Duodenal mucosa (tissue), 2 donors: ENCODE results near the gene CLRN3.

ENCODE experiments used
- H3K27ac ChIP-seq: one replicate; pipeline ENCODE4 v1.7.0; 2013; ENCODE audit warnings: low read depth, low read length
- H3K27me3 ChIP-seq, 2 donors: one replicate each; pipeline ENCODE4 v1.7.0; 2013; ENCODE audit warnings: low read length in 2 of 2, control low read depth in 1 of 2; ENCODE audit not compliant: insufficient read depth in 2 of 2, control insufficient read depth in 1 of 2
- H3K36me3 ChIP-seq, 2 donors: one replicate each; pipeline ENCODE4 v1.7.0; 2013; ENCODE audit warnings: low read length in 2 of 2, control low read depth in 1 of 2; ENCODE audit not compliant: insufficient read depth in 2 of 2, control insufficient read depth in 1 of 2
- H3K4me1 ChIP-seq, 2 donors: one replicate each; pipeline ENCODE4 v1.7.0; 2013; ENCODE audit warnings: low read length in 2 of 2, control low read depth in 1 of 2; ENCODE audit not compliant: insufficient read depth in 2 of 2, control insufficient read depth in 1 of 2
- H3K4me3 ChIP-seq, 2 donors: one replicate each; pipeline ENCODE4 v1.7.0; 2013; ENCODE audit warnings: low read length in 2 of 2, low read depth in 1 of 2
- H3K9ac ChIP-seq, 2 donors: one replicate each; pipeline ENCODE4 v1.7.0; 2013; ENCODE audit warnings: low read length in 2 of 2, low read depth in 1 of 2
- H3K9me3 ChIP-seq, 2 donors: one replicate each; pipeline ENCODE4 v1.7.0; 2013; ENCODE audit warnings: low read length in 2 of 2, control low read depth in 1 of 2; ENCODE audit not compliant: control insufficient read depth in 1 of 2

The CLRN3 gene

DNA sequence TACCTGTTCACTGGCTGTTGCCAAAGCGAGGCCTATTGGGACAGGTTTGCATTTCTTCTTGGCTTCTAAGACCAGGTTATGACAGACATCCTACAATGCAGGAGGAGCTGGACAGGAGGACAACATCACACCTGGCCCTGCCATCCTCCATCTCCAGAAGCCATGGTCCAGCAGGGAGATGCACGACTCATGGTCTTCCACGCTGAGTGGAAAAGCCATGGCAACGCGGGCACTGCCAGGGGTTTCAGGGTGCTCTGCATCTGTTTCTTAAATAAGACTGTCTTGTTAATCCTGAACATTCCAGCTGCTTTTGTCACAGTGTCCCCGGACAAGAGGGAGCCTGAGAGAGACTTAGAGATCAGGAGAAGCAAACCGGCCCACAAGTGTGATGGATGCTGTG lies 40.3 kb downstream of the CLRN3 start:
- Histone ChIP-seq H3K36me3 (no peaks in the 10 kb centered on the region), H3K27me3 (no peaks in the 10 kb centered on the region), H3K9me3 (no peaks in the 10 kb centered on the region), H3K9ac (no peak overlapping the region), H3K4me1 (peaks cover 8 to 14% of the 10 kb centered on the region in 2 donors), H3K27ac (no peak overlapping the region), H3K4me3 (no peak overlapping the region)

DNA sequence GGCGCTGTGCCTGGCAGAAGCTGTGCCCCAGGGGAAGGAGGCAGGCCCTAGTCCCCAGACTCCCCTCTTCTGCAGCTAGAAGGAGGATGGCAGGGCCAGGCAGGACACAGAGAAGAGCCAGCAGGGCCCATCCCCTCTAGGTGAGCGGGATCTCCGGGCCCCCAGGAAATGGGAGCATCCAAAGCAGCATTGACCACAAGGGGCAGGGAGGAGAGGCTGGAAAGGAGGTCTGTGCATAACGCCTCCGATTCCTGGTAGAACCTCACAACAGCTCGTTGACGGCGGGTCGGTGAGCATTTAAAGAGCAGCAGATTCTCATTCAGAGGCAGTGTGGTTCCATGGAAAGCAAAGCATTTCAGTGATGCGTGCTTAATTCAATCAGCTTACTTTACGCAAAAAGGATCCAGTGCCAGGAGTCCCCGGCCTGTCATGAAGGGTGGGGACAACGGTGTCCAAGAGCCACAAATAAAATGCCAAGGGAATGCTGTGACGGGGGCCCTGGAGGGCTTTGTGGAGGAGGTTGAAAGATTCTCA lies 41.0 kb downstream of the CLRN3 start:
- Histone ChIP-seq H3K27me3 (no peaks in the 10 kb centered on the region), H3K4me3 (no peak overlapping the region), H3K9me3 (no peaks in the 10 kb centered on the region), H3K9ac (no peak overlapping the region), H3K4me1 (peaks cover 8 to 14% of the 10 kb centered on the region in 2 donors), H3K27ac (no peak overlapping the region), H3K36me3 (no peaks in the 10 kb centered on the region)

GRCh38 chr10:127850944-127851343 lies 41.8 kb downstream of the CLRN3 start:
- no peaks in the 10 kb centered on the region for H3K9me3 ChIP-seq
- no peak overlapping the region for H3K27ac ChIP-seq
- H3K9ac ChIP-seq = no peak overlapping the region
- no peak overlapping the region for H3K4me3 ChIP-seq
- peaks cover 8 to 14% of the 10 kb centered on the region in 2 donors for H3K4me1 ChIP-seq
- H3K36me3 ChIP-seq = no peaks in the 10 kb centered on the region
- peaks cover 0 to 3% of the 10 kb centered on the region in 2 donors for H3K27me3 ChIP-seq

GRCh38 chr10:127849921-127850320 lies 42.8 kb downstream of the CLRN3 start:
- Histone ChIP-seq H3K27me3 (peaks cover 0 to 3% of the 10 kb centered on the region in 2 donors), H3K36me3 (no peaks in the 10 kb centered on the region), H3K9me3 (no peaks in the 10 kb centered on the region), H3K4me3 (no peak overlapping the region), H3K9ac (no peak overlapping the region), H3K27ac (no peak overlapping the region), H3K4me1 (peaks cover 8 to 14% of the 10 kb centered on the region in 2 donors)

- Histone ChIP-seq H3K4me3 (no peak overlapping the region), H3K27ac (no peak overlapping the region), H3K4me1 (peaks cover 5 to 7% of the 10 kb centered on the region in 2 donors), H3K9me3 (no peaks in the 10 kb centered on the region), H3K9ac (no peak overlapping the region), H3K27me3 (peaks cover 0 to 3% of the 10 kb centered on the region in 2 donors), H3K36me3 (no peaks in the 10 kb centered on the region)
These were observed 43.5 kb downstream of the CLRN3 start for GRCh38 chr10:127849224-127849623.

DNA sequence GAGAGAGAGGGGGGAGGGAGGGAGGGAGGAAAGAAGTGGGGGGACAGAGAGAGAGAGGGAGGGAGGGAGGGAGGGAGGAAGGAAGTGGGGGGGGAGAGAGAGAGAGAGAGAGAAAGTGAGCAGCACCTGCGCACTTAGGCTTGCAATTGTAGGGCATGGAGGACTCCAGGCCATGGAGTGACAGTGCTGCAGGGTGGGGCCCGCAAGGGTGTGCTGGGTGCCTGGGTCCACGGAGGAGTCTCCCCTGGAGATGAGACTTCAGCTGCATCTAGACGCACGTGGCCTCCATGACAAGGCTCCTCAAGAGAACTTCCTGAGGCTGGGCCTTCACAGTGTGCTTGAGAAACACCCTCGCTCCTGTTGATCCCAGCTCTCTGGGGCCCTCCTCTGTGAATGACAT lies 44.5 kb downstream of the CLRN3 start:
- H3K9me3 ChIP-seq = no peaks in the 10 kb centered on the region
- H3K27me3 ChIP-seq = peaks cover 0 to 3% of the 10 kb centered on the region in 2 donors
- no peak overlapping the region for H3K9ac ChIP-seq
- H3K4me3 ChIP-seq = no peak overlapping the region
- no peaks in the 10 kb centered on the region for H3K36me3 ChIP-seq
- H3K4me1 ChIP-seq = no peaks in the 10 kb centered on the region
- no peak overlapping the region for H3K27ac ChIP-seq

DNA sequence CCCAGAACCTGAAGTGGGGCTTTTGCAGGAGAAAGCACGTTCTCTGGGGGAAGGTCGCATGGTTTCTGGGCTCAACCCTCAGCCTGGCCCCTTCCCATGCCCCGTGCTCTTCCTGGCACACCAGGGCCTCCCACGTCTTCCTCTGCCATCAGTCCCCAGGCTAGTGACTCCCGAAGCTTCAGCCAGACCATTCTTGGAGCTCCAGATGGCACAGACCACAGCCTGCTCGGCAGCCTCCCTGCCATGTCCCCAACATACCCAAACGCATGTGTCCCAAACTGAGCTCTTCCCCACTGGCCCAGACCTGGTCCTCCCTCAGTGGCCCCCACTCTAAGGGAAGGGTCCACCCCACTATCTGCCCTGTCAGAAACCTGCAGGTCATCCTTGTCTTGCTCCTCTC lies 47.0 kb downstream of the CLRN3 start:
- H3K9ac ChIP-seq = no peak overlapping the region
- H3K9me3 ChIP-seq = no peaks in the 10 kb centered on the region
- H3K27me3 ChIP-seq = peaks cover 0 to 3% of the 10 kb centered on the region in 2 donors
- H3K4me3 ChIP-seq = no peak overlapping the region
- H3K27ac ChIP-seq = no peak overlapping the region
- no peaks in the 10 kb centered on the region for H3K4me1 ChIP-seq
- no peaks in the 10 kb centered on the region for H3K36me3 ChIP-seq

GRCh38 chr10:127840884-127841283 lies 51.9 kb downstream of the CLRN3 start:
- Histone ChIP-seq H3K36me3 (no peaks in the 10 kb centered on the region), H3K27me3 (no peaks in the 10 kb centered on the region), H3K27ac (no peak overlapping the region), H3K9ac (no peak overlapping the region), H3K4me3 (no peak overlapping the region), H3K9me3 (no peaks in the 10 kb centered on the region), H3K4me1 (no peaks in the 10 kb centered on the region)

DNA sequence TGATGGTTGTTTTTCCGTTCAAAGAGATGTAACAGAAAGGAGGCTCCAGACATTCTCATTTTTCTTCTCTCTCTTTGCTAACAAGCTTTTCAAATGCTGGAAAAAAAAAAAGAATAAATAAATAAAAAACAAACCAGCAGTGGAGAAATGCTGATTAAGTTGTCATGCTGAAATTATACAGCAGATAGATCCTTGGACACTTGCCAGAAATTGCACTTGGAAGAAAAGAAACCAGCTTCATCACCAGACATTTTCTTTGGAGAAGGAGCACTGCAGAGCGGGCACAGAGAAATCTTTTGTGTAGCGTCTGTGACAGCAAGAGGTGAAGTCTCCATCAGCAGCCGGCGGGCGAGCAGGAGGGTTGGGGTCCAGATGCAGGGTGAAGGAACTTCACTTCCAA lies 55.8 kb downstream of the CLRN3 start:
- Histone ChIP-seq H3K27ac (no peak overlapping the region), H3K4me3 (no peak overlapping the region), H3K4me1 (no peaks in the 10 kb centered on the region), H3K36me3 (no peaks in the 10 kb centered on the region), H3K9me3 (no peaks in the 10 kb centered on the region), H3K27me3 (no peaks in the 10 kb centered on the region), H3K9ac (no peak overlapping the region)

GRCh38 chr10:127836176-127836575 lies 56.6 kb downstream of the CLRN3 start:
- Histone ChIP-seq H3K27ac (no peak overlapping the region), H3K4me1 (no peaks in the 10 kb centered on the region), H3K36me3 (no peaks in the 10 kb centered on the region), H3K9me3 (no peaks in the 10 kb centered on the region), H3K9ac (no peak overlapping the region), H3K4me3 (no peak overlapping the region), H3K27me3 (no peaks in the 10 kb centered on the region)

DNA sequence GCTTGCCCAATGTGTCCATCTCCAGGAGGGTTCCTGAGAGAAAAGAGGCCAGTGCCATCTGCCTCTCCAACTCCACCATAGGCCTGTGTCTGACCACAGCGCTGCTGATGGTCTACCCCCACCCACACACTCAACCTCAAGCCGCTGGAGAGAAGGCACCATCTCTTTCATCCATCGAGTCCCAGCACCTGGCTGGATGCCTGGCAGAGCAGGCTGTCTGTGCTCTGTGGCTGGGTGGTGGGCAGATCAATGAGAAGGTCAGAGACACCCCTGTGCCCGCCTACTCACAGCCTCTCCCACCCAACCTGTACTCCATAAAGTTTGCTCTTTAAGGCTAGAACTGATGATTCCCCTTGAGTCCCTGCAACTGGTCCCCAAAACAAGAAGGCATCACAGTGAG lies 58.0 kb downstream of the CLRN3 start:
- Histone ChIP-seq H3K36me3 (no peaks in the 10 kb centered on the region), H3K27me3 (no peaks in the 10 kb centered on the region), H3K9ac (no peak overlapping the region), H3K9me3 (no peaks in the 10 kb centered on the region), H3K4me1 (no peaks in the 10 kb centered on the region), H3K27ac (no peak overlapping the region), H3K4me3 (no peak overlapping the region)
